GM19043 (cell line): ENCODE data around the gene PTGR2.
"Not testable (repeated sequence)": the region's sequence is repeated elsewhere in the genome, so short reads cannot be mapped to it uniquely, and the experiment has no call there.

Experiments
- ATAC-seq: cut with Tn5 transposase; IDR thresholded peaks from one replicate; pipeline ENCODE4 v1.9.1; 2021; ENCODE audit warnings: low read depth; ENCODE audit not compliant: unreplicated experiment

The PTGR2 gene

GRCh38 chr14:73851567-73852382 is at the start of gene PTGR2:
Gene PTGR2, plus strand, starts transcription at chr14:73851831. Its CDS starts 7,032 bp downstream, at chr14:73858863.
- peak; percentile 84 for ATAC-seq

- ATAC-seq = no peak
Observed at GRCh38 chr14:73802431-73803188, 49.0 kb upstream of the PTGR2 start.

DNA sequence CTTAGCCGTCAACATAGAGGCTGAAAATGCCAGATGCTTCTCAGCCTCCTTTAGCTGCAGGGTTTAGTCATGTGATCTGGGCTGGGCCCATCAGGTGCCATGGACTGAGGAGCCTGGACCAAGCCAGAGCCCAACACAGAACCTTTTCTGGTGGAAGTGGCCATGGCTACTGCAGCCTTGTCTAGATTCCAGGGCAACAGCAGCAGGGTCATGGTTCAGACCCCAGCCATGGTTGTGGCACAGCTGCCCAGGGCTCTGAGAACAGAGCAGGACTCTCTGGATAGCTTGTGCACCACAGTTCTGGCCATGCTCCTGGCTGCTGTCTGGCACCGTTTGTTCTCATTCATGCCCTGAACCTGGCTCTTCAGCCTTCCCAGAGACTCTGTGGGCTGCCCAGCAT is 47.0 kb upstream of the PTGR2 start:
- no peak for ATAC-seq

- ATAC-seq = no peak
Observed at GRCh38 chr14:73807457-73807856, 44.2 kb upstream of the PTGR2 start.

- no peak for ATAC-seq
Observed at GRCh38 chr14:73809391-73809790, 42.2 kb upstream of the PTGR2 start.

- no peak for ATAC-seq
Observed at GRCh38 chr14:73810478-73811163, 41.0 kb upstream of the PTGR2 start.

- no peak for ATAC-seq
Observed at GRCh38 chr14:73811164-73811503, 40.5 kb upstream of the PTGR2 start.

- ATAC-seq = no peak
Observed at GRCh38 chr14:73814153-73814552, 37.5 kb upstream of the PTGR2 start.

DNA sequence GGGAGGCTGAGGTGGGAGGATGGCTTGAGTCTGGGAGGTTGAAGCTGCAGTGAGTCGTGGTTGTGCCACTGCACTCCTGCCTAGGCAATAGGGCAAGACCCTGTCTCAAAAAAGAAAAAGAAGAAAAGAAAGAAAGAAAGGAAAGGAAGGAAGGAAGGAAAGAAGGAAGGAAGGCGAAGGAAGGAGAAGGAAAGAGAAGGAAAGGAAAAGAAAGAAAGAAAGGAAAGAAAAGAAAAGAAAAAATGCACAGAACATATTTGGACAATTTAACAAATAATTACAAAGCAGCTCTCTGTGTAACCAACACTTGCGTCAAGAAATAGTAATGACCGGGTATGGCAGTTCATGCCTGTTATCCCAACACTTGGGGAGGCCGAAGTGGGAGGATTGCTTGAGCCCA is 35.8 kb upstream of the PTGR2 start:
- no peak for ATAC-seq

DNA sequence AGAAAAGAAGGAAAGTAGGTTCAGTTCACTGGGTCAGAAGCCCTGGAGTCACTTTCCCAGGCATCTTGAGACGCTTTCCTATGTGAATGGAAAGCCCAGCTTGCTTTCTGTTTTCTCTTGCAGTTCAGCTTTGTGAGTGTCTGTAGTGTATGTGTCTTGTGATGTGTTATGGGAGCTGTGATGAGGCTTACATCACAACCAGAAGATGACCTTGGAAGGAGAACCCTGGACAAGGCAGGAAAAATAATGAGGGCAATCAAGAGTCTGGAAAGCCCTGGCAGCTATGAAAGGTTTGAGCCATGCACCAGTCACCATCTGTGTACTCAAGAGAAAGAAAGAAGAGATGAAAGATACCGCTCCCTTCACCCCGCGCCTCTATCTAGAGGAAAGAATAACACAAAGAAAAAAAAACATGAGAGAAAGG is 35.2 kb upstream of the PTGR2 start:
- ATAC-seq = no peak

GRCh38 chr14:73817020-73817655 is 34.5 kb upstream of the PTGR2 start:
- no peak for ATAC-seq

DNA sequence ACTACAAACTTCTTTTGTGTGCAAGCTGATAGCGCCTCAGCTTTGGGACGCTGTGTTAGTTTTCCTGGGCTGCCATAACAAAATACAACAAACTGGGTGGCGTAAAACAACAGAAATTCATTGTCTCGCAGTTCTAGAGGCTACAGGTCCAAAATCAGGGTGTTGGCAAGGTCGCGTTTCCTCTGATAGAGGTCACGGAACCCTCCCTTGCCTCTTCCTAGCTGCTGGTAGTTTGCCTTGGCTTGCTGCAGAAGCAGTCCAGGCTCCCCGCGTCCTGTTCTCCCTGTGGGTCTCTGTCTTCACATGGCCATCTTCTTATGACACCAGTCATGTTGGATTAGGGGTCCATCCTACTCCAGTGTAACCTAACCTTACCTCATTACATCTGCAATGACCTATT is 32.8 kb upstream of the PTGR2 start:
- ATAC-seq = no peak

- ATAC-seq = no peak
Observed at GRCh38 chr14:73820631-73821030, 31.0 kb upstream of the PTGR2 start.

GRCh38 chr14:73823339-73823885 is 28.2 kb upstream of the PTGR2 start:
- no peak for ATAC-seq

GRCh38 chr14:73824127-73824526 is 27.5 kb upstream of the PTGR2 start:
- no peak for ATAC-seq

GRCh38 chr14:73824536-73824935 is 27.1 kb upstream of the PTGR2 start:
- no peak for ATAC-seq

DNA sequence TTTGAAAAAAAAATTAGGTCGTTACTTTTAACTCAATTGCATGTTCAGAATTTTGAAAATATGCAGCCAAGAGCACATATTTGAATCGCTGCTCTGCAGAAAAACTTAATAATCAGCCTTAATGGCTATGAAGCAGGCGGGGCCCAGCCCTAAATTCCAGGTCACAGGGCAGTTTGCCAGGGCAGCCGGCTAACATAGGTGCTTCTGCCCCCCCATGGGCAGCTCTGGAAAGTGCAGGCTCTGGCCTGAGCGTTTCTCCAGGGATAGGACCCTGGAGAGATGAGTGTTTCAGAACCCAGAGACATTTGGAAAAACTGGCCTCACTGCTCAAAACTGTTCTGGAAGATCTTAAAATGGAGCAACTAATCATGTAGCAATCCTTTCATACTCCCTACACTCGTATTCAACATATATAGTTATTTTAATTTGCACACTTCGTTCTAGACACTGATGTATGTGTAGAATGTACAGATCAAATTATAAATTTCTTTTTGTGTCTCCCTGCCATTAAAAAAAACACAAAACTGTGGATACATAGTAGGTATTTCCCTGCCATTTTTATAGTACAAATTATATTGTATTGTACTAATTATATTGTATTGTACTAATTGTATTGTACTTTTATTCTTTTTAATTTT is 26.0 kb upstream of the PTGR2 start:
- ATAC-seq = no peak

- ATAC-seq = not testable (repeated sequence)
Observed at GRCh38 chr14:73827190-73827589, 24.4 kb upstream of the PTGR2 start.

DNA sequence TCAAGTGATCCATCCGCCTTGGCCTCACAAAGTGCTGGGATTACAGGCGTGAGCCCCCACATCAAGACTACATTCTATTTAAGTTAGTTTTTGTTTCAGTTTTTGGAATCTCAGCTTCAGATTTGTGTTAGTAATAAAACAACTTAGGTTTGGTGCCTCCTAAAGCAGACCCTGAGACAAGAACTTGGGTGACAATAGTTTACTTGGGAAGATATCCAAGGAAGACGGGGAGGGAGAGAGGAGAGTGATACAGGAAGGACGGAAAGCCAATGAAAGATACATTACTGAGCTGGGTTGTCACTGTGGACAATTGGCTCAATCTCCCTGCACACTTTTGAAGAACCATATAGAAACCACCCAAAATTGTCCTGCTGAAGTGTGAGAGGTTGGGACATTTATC is 22.6 kb upstream of the PTGR2 start:
- ATAC-seq = no peak
